Measurements from ENCODE around the gene RBMS1.

- TF ChIP-seq CTCF (IDR thresholded peaks at IDR 0.05) (no peak), POLR2A (IDR thresholded peaks at IDR 0.05) (no peak)
These were observed 33.9 kb downstream of the RBMS1 start for GRCh38 chr2:160459538-160460332.

Data from right lobe of liver (tissue), 4 donors.